ES-I3 (cell line): Measurements from ENCODE around the gene MRPL9.

Experiments used
- H3K36me3 ChIP-seq: 2 replicates; pipeline ENCODE4 v1.6.1; 2013; ENCODE audit warnings: mild to moderate bottlenecking, low read length, control low read depth, moderate library complexity; ENCODE audit not compliant: insufficient read depth
- H3K4me1 ChIP-seq: 2 replicates; pipeline ENCODE4 v1.6.1; 2013; ENCODE audit warnings: mild to moderate bottlenecking, control low read depth, low read length; ENCODE audit not compliant: insufficient read depth
- H3K9ac ChIP-seq: 2 replicates; pipeline ENCODE4 v1.6.1; 2013; ENCODE audit warnings: low read depth, mild to moderate bottlenecking, low read length, moderate library complexity
- H3K9me3 ChIP-seq: 2 replicates; pipeline ENCODE4 v1.6.1; 2013; ENCODE audit warnings: mild to moderate bottlenecking, low read length, moderate library complexity; ENCODE audit not compliant: control insufficient read depth, insufficient read depth

The MRPL9 gene

DNA sequence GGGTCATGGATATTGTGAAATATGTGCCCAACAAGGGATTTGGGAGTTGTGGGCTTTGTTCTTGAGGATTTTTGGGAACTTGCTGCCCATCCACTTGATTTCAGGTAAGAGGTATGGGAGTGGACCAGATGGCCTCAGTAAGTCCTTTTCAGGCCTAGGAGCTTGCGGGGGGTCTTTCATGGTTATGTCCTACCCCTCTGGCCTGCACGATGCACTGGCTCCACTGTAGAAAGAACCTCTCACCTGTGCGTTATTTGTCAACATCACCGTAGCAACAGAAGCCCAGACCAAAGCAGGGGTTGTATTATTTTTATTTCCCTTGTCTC is 33.4 kb downstream of the MRPL9 start:
- Histone ChIP-seq H3K4me1 (peaks cover 15% of the 10 kb centered on the region), H3K9ac (no peak overlapping the region), H3K9me3 (no peaks in the 10 kb centered on the region), H3K36me3 (no peaks in the 10 kb centered on the region)

DNA sequence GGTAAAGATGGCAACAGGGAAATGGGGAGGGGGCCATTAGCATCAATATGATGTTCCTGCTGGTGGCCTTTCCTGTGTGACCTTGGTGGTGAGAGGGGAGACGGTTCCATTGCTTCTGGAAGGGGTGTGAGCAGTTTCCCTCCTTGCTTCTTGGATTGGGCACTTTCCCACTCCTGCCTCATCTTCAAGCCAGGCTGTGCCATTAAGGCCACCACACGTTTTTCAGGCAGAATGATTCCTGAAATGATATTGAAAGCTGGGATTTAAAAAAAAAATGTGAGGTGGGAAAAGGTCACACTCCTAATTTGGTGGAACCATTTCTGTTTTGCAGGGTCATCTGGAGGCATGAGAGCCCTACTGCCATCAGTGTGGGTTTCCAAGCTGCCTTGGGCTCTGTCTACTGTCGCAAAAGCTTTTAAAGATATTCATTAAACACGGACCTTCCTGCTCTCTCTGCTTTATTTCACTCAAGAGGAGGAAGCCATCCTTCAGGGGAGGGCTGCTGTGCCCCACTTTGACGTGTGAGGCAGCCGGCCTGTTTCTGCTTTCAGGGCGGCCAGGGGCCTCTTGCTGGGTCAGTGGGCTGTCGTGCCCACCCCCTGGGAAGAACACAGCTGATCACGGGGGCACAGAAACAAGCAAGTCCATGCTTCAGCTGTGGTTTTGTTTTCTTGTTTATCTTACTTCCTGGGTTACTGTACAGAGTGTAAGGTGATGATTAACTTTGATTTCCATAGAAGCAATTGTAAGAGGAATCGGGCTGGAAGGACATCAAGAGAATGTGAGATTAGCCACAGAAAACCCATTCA is 33.9 kb downstream of the MRPL9 start:
- H3K36me3 ChIP-seq = no peaks in the 10 kb centered on the region
- no peaks in the 10 kb centered on the region for H3K9me3 ChIP-seq
- no peak overlapping the region for H3K9ac ChIP-seq
- H3K4me1 ChIP-seq = peaks cover 17% of the 10 kb centered on the region

DNA sequence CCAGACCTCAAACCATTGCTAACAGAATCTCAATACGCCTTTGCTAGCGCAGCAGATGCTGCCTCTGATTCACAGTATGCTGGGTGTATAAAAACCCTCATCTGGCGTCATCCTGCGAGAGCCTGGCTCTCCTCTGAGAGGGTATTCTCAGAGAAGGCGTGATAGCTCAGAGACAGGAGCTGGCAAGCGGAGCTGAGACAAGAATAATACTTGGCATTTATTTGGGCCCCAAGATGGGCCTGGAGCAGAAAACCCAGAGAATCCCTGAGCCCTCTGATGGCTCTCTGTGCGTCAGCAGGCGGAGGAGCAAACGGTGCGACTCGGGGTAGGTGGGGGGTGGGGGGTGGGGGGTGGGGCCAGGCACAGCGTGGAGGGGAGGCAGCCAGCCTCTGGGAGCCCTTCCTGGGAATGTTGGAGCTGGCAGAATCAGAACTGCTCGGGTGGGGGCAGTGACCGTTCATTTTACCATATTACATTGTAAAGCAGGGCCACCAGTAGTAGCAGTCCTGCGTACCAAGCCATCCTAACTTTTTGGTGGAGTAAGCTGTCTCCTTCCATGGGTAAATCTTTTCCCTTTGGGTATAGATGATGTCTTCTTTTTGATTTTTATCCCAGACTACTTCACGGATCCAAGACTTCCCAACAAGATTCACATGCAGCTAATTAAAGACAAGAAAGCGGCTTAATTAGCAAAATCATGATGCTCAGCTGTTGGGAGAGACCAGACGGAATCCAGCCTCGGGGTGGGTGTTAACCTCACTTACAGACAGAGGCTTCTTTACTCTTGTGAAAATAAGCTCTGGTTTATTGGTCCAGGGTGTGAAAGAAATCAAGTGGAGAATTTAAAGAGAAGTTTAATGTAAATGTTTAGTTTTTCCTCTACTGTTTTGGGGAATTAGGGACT is 34.9 kb downstream of the MRPL9 start:
- Histone ChIP-seq H3K36me3 (no peaks in the 10 kb centered on the region), H3K9me3 (no peaks in the 10 kb centered on the region), H3K4me1 (peaks cover 23% of the 10 kb centered on the region), H3K9ac (no peak overlapping the region; the same call in 1 of the 2 replicates)

DNA sequence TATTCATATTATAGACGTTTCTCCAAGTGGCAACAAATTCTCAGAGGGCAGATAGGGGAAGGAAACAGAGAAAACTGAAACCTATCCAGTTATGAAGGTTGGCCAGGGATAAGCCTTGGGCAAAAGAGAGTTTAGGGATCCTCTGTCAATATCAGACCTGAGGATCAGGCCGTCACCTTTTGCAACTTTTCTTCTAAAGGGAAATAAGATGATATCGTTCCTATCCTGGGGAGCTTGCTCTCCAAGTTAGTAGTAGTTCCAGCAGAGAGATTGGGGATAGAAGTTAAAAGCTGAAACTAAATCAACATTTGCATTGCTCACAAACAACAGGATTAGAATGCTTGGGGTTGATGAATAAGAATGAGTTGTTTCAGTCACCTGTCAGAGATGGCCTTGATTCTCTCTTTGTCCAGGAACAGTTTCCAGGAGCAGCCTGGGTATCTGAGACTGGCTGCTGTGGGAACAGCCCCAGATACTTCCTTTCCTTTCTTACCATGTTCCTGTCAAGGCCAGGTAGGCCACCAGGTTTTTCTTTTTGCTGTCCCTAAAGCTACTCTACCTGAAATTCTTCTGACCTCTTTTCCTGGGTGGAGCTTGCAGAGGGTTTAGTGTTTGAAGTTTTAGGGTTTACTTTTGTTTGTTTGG is 39.4 kb downstream of the MRPL9 start:
- no peak overlapping the region for H3K9ac ChIP-seq
- H3K9me3 ChIP-seq = no peaks in the 10 kb centered on the region
- H3K4me1 ChIP-seq = peaks cover 17% of the 10 kb centered on the region
- H3K36me3 ChIP-seq = no peaks in the 10 kb centered on the region

DNA sequence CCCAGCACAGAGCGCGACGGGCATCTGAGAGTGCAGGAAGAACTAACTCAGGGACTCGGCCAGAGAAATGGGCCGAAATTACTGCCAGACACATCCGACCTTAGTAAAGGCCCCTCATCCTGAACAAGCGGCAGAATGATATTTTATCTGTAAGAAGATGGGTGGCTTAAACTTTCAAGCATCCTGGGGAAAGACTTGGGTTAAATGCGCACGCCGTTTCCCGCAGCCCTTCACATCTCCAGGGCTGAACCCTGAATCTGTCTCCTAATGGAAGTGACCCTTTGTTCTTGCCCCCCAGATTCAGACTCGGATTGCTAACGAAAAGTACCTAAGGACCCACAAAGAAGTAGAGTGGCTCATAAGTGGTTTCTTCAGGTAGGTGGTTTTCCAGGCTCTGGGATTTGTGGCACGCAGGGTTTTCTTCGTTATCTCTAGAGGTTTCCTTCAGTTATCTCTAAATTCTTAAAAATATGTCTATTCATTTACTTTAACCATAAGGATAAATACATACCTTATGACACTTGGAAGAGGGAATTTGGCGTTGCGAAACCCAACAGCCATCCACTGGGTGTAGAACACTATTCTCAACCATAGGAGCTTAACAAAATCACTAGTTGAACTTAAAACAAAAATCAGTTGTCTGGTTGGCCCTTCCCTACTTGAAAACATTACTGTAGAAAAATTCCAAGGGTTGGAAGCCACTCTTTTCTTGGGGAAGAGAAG is 41.3 kb downstream of the MRPL9 start:
- Histone ChIP-seq H3K9ac (peak overlapping the region; percentile 54; the same call in 1 of the 2 replicates), H3K36me3 (no peaks in the 10 kb centered on the region), H3K4me1 (peaks cover 9% of the 10 kb centered on the region; the same call in 1 of the 2 replicates), H3K9me3 (no peaks in the 10 kb centered on the region)

DNA sequence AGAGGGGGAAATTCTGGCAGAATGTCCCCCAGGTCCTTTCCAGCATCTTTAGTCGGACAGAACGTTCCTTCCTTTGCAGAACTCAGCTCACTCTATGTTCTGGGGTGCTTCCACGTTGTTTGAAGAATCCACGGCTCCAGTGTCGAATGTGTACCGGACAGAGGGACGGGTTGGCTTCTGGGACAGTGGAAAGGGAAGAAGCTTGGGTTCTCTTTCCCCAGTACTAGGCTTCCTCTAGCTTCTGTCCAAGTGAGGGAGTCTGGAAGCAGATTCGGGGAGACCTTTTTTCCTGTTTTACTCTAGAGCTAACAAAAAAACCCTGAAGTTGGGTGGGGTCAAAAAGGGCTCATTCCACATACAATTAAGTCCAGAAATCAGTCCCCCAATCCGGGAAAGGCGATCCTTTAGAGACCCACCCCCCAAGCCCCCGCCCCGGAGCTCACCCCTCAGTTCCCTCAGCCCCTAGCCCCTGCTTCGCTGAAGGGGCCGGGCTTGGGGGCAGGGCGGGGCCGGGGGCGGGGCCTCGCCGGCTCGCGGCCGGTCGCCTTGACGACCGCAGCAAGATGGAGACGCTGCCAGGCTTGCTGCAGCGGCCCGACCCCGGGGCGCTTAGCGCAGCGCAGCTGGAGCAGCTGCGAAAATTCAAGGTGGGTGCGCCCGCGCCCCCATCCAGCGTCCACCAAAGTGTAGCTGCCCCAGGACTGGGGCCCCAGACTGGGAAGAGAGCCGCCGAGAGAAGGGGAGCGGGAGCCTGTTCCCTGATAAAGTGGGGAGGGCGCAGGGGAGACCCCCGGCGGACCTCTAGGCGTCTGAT is 42.1 kb downstream of the MRPL9 start, which contains the start of gene RIIAD1:
TSS of gene RIIAD1 (plus strand) at position 549 of the 814 bp plus-strand sequence. CDS start at position 564, 15 bp downstream.
- H3K36me3 ChIP-seq = no peaks in the 10 kb centered on the region
- no peaks in the 10 kb centered on the region for H3K9me3 ChIP-seq
- peaks cover 9% of the 10 kb centered on the region; the same call in 1 of the 2 replicates for H3K4me1 ChIP-seq
- peak within 1 kb of the TSS; percentile 54; the same call in 1 of the 2 replicates for H3K9ac ChIP-seq

DNA sequence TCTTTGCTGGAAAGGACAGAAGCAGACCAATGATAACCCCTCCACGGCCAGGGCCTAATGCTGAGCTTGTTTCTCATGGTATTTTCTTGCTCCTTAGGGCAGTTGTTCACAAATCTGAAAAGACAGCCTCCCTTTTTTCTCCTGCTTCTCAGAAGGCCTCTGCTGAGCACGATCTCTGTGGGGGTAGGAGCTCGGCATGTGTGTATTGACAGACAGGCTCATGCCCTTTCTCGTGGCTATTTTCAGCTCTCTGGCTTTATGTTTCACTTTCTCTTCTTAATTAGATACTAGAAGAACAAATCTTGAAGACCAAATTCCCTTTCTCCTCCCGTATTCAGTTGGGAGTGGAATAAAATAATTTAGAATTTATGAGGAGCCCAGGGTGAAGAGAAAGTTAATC is 42.7 kb downstream of the MRPL9 start:
- H3K9ac ChIP-seq = no peak overlapping the region
- peaks cover 9% of the 10 kb centered on the region; the same call in 1 of the 2 replicates for H3K4me1 ChIP-seq
- no peaks in the 10 kb centered on the region for H3K36me3 ChIP-seq
- H3K9me3 ChIP-seq = no peaks in the 10 kb centered on the region

DNA sequence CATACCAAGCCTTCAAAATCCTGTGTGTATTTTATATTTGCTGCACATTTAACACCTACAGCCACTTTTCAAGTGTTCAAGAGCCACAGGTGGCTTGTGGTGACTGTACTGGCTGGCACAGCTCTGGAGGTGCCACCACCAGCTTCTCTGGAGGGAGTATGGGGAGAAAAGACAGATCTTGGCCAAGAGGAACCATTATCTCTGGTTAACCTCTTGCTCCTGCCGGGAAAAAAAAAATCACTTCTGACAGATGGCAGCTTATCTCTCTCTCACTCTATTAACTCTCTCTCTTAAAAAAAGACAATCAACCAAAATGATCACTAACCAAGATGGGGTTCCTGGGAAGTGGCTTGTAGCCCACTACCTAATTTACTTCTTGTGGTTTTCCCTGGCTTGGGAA is 43.2 kb downstream of the MRPL9 start:
- no peaks in the 10 kb centered on the region for H3K9me3 ChIP-seq
- no peak overlapping the region for H3K9ac ChIP-seq
- H3K36me3 ChIP-seq = no peaks in the 10 kb centered on the region
- H3K4me1 ChIP-seq = peaks cover 9% of the 10 kb centered on the region; the same call in 1 of the 2 replicates

DNA sequence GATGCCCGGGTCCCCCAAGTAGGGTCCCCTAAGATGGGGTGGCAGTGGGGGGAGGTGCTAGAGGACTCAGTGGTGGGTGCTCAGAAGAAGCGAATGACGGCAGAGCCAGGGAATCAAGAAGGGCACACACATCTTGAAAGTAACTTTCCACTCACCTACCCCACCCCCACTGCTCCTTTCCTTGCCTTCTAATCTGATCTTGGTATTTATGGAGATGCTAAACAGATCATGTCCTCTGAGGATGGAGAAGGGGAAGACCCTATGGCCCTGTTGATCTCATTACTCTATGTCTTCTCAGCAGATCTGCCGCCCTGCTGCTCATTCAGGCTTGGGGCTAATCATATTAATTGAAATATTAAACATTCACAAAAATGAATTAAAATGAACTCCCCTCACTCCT is 44.6 kb downstream of the MRPL9 start:
- H3K9ac ChIP-seq = no peak overlapping the region
- no peaks in the 10 kb centered on the region for H3K9me3 ChIP-seq
- H3K4me1 ChIP-seq = peaks cover under 1% of the 10 kb centered on the region; the same call in 1 of the 2 replicates
- H3K36me3 ChIP-seq = no peaks in the 10 kb centered on the region

DNA sequence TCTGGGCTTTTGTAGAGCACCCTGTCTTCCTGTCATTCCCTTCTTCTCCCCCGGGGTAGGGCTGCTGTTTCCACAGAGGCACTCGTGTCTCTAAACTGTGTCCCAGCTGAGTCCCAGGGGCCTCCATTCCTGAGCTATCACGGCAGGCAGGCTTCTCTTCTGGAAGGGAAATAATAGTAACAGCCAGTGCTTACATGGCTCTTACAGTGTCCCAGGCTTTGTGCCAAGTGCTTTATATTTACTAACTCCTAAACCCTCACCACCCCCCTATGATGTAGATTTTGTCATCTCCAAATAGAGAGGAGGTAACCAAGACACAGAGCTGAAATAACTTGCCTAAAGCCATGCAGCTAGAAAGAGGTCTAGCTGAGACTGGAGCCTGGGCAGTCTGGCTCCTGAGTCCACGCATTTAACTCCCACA is 45.3 kb downstream of the MRPL9 start:
- Histone ChIP-seq H3K9ac (no peak overlapping the region), H3K36me3 (no peaks in the 10 kb centered on the region), H3K4me1 (no peaks in the 10 kb centered on the region), H3K9me3 (no peaks in the 10 kb centered on the region)

DNA sequence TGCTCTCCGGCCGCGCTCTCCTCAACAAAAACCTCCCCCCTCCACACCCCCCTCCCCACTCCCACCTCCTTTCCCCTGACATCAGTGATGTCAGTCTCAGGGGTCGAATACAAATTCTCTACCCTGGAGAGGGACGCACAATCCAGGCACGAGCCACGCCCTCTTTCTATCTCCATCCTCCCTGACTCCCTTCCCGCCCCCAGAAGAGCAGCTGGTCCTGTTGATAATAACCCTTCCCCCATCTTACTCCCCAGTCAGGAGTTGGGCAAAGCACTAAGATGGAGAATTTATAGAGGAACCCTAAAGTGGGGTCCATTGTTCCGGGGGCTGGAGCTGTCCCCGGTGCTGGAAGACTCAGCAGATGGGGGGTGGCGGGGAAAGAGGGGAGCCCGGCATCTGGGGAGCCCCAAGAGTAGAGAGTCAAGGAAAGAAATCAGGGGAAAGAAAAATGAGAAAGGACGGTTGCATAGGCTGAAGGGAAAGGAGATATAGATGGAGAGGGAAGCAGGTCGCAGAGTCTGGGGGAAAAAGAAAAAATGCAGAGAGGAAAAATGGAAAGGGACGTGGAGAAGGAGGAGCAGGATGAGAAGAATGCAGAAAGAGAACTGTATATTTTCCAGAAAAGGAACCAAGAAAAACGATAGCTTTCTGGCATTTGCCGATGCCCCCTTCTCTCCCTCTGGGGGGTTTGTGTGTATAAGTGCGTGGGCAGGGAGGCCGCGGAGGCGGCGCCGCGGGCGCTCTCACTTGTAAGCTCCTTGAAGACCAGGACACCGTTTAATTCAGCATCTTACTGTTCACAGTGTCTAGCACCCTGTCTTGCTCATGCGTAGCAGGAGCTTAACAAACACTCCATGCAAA is 46.3 kb downstream of the MRPL9 start, which contains the start of gene CELF3:
TSS of gene CELF3 (minus strand) at position 33 of the 861 bp plus-strand sequence. CDS start 783 bp downstream, outside the sequence.
- peak within 1 kb of the TSS; percentile 16; the same call in 1 of the 2 replicates for H3K9ac ChIP-seq
- no peaks in the 10 kb centered on the region for H3K36me3 ChIP-seq
- no peaks in the 10 kb centered on the region for H3K9me3 ChIP-seq
- H3K4me1 ChIP-seq = no peaks in the 10 kb centered on the region

DNA sequence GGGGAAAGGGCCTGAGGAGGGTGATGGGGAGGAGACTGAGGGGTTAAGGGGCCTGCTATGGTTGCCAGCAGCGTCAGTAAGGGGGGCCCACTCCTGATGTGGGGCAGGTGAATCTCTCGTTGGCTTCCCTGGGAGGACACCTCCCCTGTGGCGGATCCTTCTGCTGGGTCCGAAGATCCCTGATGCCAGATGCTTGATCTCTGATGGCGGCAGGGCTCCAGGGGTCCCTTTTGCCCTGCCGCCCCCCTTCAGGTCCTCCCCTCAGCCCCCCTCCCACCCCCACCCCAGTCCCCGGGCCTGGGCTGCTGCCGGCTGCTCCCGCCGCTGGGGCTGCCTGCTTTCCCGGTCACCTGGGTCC is 46.9 kb downstream of the MRPL9 start:
- H3K9me3 ChIP-seq = no peaks in the 10 kb centered on the region
- H3K9ac ChIP-seq = peak overlapping the region; percentile 5; the same call in 1 of the 2 replicates
- H3K4me1 ChIP-seq = no peaks in the 10 kb centered on the region

More for the DNA sequence above, 46.9 kb downstream of the MRPL9 start:
- no peaks in the 10 kb centered on the region for H3K36me3 ChIP-seq
